GF-D8 (cell line): ENCODE results near the gene CENPL.
"Not testable (repeated sequence)": the region's sequence is repeated elsewhere in the genome, so short reads cannot be mapped to it uniquely, and the experiment has no call there.

ENCODE experiments used
- DNase-seq: peaks from one replicate; lab custom pipeline; 2025; lab: John Stamatoyannopoulos, UW

The CENPL gene

GRCh38 chr1:173857363-173857917 is 32.8 kb upstream of the CENPL start:
- DNase-seq, result no peak

- DNase-seq, result no peak
Observed at GRCh38 chr1:173856903-173857302, 32.2 kb upstream of the CENPL start.

GRCh38 chr1:173856014-173856413 is 31.3 kb upstream of the CENPL start:
- no peak for DNase-seq

GRCh38 chr1:173853074-173853473 is 28.4 kb upstream of the CENPL start:
- no peak for DNase-seq

GRCh38 chr1:173852105-173852504 is 27.4 kb upstream of the CENPL start:
- DNase-seq, result no peak

GRCh38 chr1:173832748-173833147 is 8.1 kb upstream of the CENPL start:
- no peak for DNase-seq

GRCh38 chr1:173827611-173828010 is 2.9 kb upstream of the CENPL start:
- no peak for DNase-seq

- DNase-seq, result no peak
Observed at GRCh38 chr1:173823781-173824314, 835 bp downstream of the CENPL start.

- DNase-seq, result no peak
Observed at GRCh38 chr1:173821680-173822079, 3.0 kb downstream of the CENPL start.

GRCh38 chr1:173818459-173818858 is 6.2 kb downstream of the CENPL start:
- no peak for DNase-seq

- not testable (repeated sequence) for DNase-seq
Observed at GRCh38 chr1:173813654-173814053, 11.0 kb downstream of the CENPL start.

- no peak for DNase-seq
Observed at GRCh38 chr1:173802961-173803360, 21.7 kb downstream of the CENPL start.

- DNase-seq, result not testable (repeated sequence)
Observed at GRCh38 chr1:173799995-173800394, 24.7 kb downstream of the CENPL start.

- no peak for DNase-seq
Observed at GRCh38 chr1:173798078-173798477, 26.6 kb downstream of the CENPL start.

- no peak for DNase-seq
Observed at GRCh38 chr1:173789841-173790240, 34.8 kb downstream of the CENPL start.

- DNase-seq, result no peak
Observed at GRCh38 chr1:173784997-173785396, 39.7 kb downstream of the CENPL start.

GRCh38 chr1:173779936-173780335 is 44.7 kb downstream of the CENPL start:
- DNase-seq, result no peak

GRCh38 chr1:173775578-173776226 is 49.0 kb downstream of the CENPL start:
- DNase-seq, result no peak

- no peak for DNase-seq
Observed at GRCh38 chr1:173771560-173771959, 53.1 kb downstream of the CENPL start.

GRCh38 chr1:173770330-173770729 is 54.4 kb downstream of the CENPL start:
- DNase-seq, result not testable (repeated sequence)

- no peak for DNase-seq
Observed at GRCh38 chr1:173768827-173769226, 55.9 kb downstream of the CENPL start.

- DNase-seq, result no peak
Observed at GRCh38 chr1:173768206-173768605, 56.5 kb downstream of the CENPL start.

- DNase-seq, result not testable (repeated sequence)
Observed at GRCh38 chr1:173764331-173764730, 60.4 kb downstream of the CENPL start.

- no peak for DNase-seq
Observed at GRCh38 chr1:173758980-173759379, 65.7 kb downstream of the CENPL start.
